Mesenchymal stem cell (in vitro differentiated cells and primary cell): ENCODE measurements around the gene STAB2.

Source experiments
- DNase-seq: peaks from one replicate; pipeline ENCODE4 v3.0.0-alpha.2; 2013
- H2AFZ ChIP-seq: one replicate; pipeline ENCODE4 v1.6.1; 2013; ENCODE audit warnings: low read depth, mild to moderate bottlenecking, control low read depth, inconsistent platforms, low read length, moderate library complexity
- H2AK5ac ChIP-seq: 2 replicates; pipeline ENCODE4 v1.6.1; 2013; ENCODE audit warnings: low read length, moderate library complexity, mild to moderate bottlenecking, inconsistent platforms; ENCODE audit not compliant: severe bottlenecking
- H2BK120ac ChIP-seq: one replicate; pipeline ENCODE4 v1.6.1; 2013; ENCODE audit warnings: low read depth, mild to moderate bottlenecking, inconsistent platforms, low read length, moderate library complexity
- H2BK12ac ChIP-seq, 2 experiments: one replicate each; pipeline ENCODE4 v1.6.1; 2013; ENCODE audit warnings: inconsistent platforms in 2 of 2, low read length in 2 of 2, mild to moderate bottlenecking in 2 of 2, moderate library complexity in 2 of 2, control low read depth in 1 of 2
- H2BK15ac ChIP-seq: one replicate; pipeline ENCODE4 v1.6.1; 2013; ENCODE audit warnings: mild to moderate bottlenecking, low read depth, inconsistent platforms; ENCODE audit not compliant: poor library complexity, severe bottlenecking
- H2BK5ac ChIP-seq: 2 replicates; pipeline ENCODE4 v1.6.1; 2013; ENCODE audit warnings: low read depth, mild to moderate bottlenecking, low read length, control low read depth, inconsistent platforms; ENCODE audit not compliant: poor library complexity, severe bottlenecking
- H3K14ac ChIP-seq, 2 experiments: one replicate each; pipeline ENCODE4 v1.6.1; 2013; ENCODE audit warnings: inconsistent platforms in 2 of 2, low read length in 2 of 2, control low read depth in 1 of 2, mild to moderate bottlenecking in 1 of 2, moderate library complexity in 1 of 2
- H3K18ac ChIP-seq, 2 experiments: one replicate each; pipeline ENCODE4 v1.6.1; 2013; ENCODE audit warnings: inconsistent platforms in 2 of 2, low read length in 2 of 2, control low read depth in 1 of 2, low read depth in 1 of 2, mild to moderate bottlenecking in 1 of 2
- H3K23ac ChIP-seq, 2 experiments: one replicate each; pipeline ENCODE4 v1.6.1; 2013; ENCODE audit warnings: inconsistent platforms in 2 of 2, low read length in 2 of 2, mild to moderate bottlenecking in 2 of 2, moderate library complexity in 2 of 2, control low read depth in 1 of 2
- H3K27ac ChIP-seq: 2 replicates; pipeline ENCODE4 v1.5.1; 2013; ENCODE audit warnings: mild to moderate bottlenecking, moderate library complexity, low read length, control low read depth, inconsistent platforms; ENCODE audit not compliant: poor library complexity, severe bottlenecking
- H3K27me3 ChIP-seq, 2 experiments: 2 replicates each; pipeline versions ENCODE4 v1.6.1 to v1.7.0; 2013; ENCODE audit warnings: low read length in 2 of 2, mild to moderate bottlenecking in 2 of 2, moderate library complexity in 2 of 2, control low read depth in 1 of 2, inconsistent platforms in 1 of 2; ENCODE audit not compliant: control insufficient read depth in 1 of 2, insufficient read depth in 1 of 2
- H3K36me3 ChIP-seq, 2 experiments: 2 replicates each; pipeline versions ENCODE4 v1.6.1 to v1.7.0; 2013; ENCODE audit warnings: low read length in 2 of 2, control low read depth in 1 of 2, inconsistent platforms in 1 of 2, low read depth in 1 of 2, mild to moderate bottlenecking in 1 of 2; ENCODE audit not compliant: insufficient read depth in 2 of 2, control insufficient read depth in 1 of 2
- H3K4ac ChIP-seq, 2 experiments: one replicate each; pipeline ENCODE4 v1.6.1; 2013; ENCODE audit warnings: inconsistent platforms in 2 of 2, low read length in 2 of 2, mild to moderate bottlenecking in 2 of 2, moderate library complexity in 2 of 2, control low read depth in 1 of 2, low read depth in 1 of 2
- H3K4me1 ChIP-seq: 2 replicates; pipeline ENCODE4 v1.6.1; 2013; ENCODE audit warnings: low read depth, low read length, control low read depth; ENCODE audit not compliant: control insufficient read depth, insufficient read depth
- H3K4me2 ChIP-seq: 2 replicates; pipeline ENCODE4 v1.6.1; 2013; ENCODE audit warnings: low read length, mild to moderate bottlenecking, inconsistent platforms; ENCODE audit not compliant: poor library complexity, severe bottlenecking
- H3K4me3 ChIP-seq, 2 experiments: 2 replicates each; pipeline versions ENCODE4 v1.5.1 to v1.7.0; 2013; ENCODE audit warnings: low read length in 2 of 2, mild to moderate bottlenecking in 2 of 2, control low read depth in 1 of 2, low read depth in 1 of 2; ENCODE audit not compliant: insufficient read depth in 1 of 2
- H3K79me1 ChIP-seq: replicated peaks from 2 replicates; pipeline ENCODE4 v1.6.1; 2013; ENCODE audit warnings: mild to moderate bottlenecking, control low read depth, low read length, inconsistent platforms; ENCODE audit not compliant: poor library complexity, severe bottlenecking
- H3K9ac ChIP-seq: 2 replicates; pipeline ENCODE4 v1.7.0; 2013; ENCODE audit warnings: mild to moderate bottlenecking, low read length, moderate library complexity
- H3K9me3 ChIP-seq: 2 replicates; pipeline ENCODE4 v1.7.0; 2013; ENCODE audit warnings: mild to moderate bottlenecking, low read length; ENCODE audit not compliant: control insufficient read depth
- H4K8ac ChIP-seq: one replicate; pipeline ENCODE4 v1.6.1; 2013; ENCODE audit warnings: inconsistent platforms, mild to moderate bottlenecking, low read length, moderate library complexity
- H4K91ac ChIP-seq: one replicate; pipeline ENCODE4 v1.6.1; 2013; ENCODE audit warnings: mild to moderate bottlenecking, low read length, inconsistent platforms
- WGBS: methylation state at CpG from one replicate; pipeline ENCODE4 v1.1.7; 2013; ENCODE audit warnings: mixed read lengths; 5-methylcytosine and 5-hydroxymethylcytosine counted together

STAB2 gene

GRCh38 chr12:103737881-103738280 lies 150.8 kb downstream of the STAB2 start:
- Histone ChIP-seq H2BK15ac (no peak overlapping the region), H3K79me1 (no peaks in the 10 kb centered on the region), H2AFZ (no peak overlapping the region), H2BK120ac (no peak overlapping the region), H3K27me3 (peaks cover 5 to 33% of the 10 kb centered on the region in 2 experiments), H3K27ac (no peak overlapping the region), H4K8ac (no peak overlapping the region), H3K9ac (no peak overlapping the region), H3K23ac (no peak overlapping the region), H3K4me3 (no peak overlapping the region), H3K4me1 (no peaks in the 10 kb centered on the region), H2AK5ac (no peak overlapping the region), H4K91ac (no peak overlapping the region), H2BK12ac (no peak overlapping the region), H3K9me3 (no peaks in the 10 kb centered on the region), H2BK5ac (no peak overlapping the region), H3K36me3 (no peaks in the 10 kb centered on the region), H3K4ac (no peak overlapping the region), H3K14ac (no peak overlapping the region), H3K18ac (no peak overlapping the region), H3K4me2 (no peak overlapping the region)
- no peak for DNase-seq
- WGBS: 40% methylated on average over 1 of the region's 1 CpG

GRCh38 chr12:103742349-103742932 lies 155.4 kb downstream of the STAB2 start:
- H2AFZ ChIP-seq: no peak overlapping the region
- H3K9ac ChIP-seq: no peak overlapping the region
- H3K4me1 ChIP-seq: no peaks in the 10 kb centered on the region
- H4K91ac ChIP-seq: no peak overlapping the region
- no peak overlapping the region for H3K18ac ChIP-seq
- H2BK15ac ChIP-seq: no peak overlapping the region
- H3K27me3 ChIP-seq: peaks cover 0 to 10% of the 10 kb centered on the region in 2 experiments
- H3K14ac ChIP-seq: no peak overlapping the region
- 88% methylated on average over 14 of the region's 15 CpGs for WGBS
- H3K4me2 ChIP-seq: no peak overlapping the region
- no peaks in the 10 kb centered on the region for H3K79me1 ChIP-seq
- H2BK120ac ChIP-seq: no peak overlapping the region
- no peaks in the 10 kb centered on the region for H3K9me3 ChIP-seq
- no peak overlapping the region for H3K4me3 ChIP-seq
- no peak overlapping the region for H4K8ac ChIP-seq
- no peak overlapping the region for H2AK5ac ChIP-seq
- DNase-seq: no peak
- H3K4ac ChIP-seq: no peak overlapping the region
- H3K27ac ChIP-seq: no peak overlapping the region
- H2BK12ac ChIP-seq: no peak overlapping the region
- no peak overlapping the region for H3K23ac ChIP-seq
- H3K36me3 ChIP-seq: no peaks in the 10 kb centered on the region
- no peak overlapping the region for H2BK5ac ChIP-seq

- no peak for DNase-seq
- WGBS: 98% methylated on average over 2 of the region's 3 CpGs
- no peak overlapping the region for H3K14ac ChIP-seq
- H4K8ac ChIP-seq: no peak overlapping the region
- H3K18ac ChIP-seq: no peak overlapping the region
- H3K27me3 ChIP-seq: peaks cover 0 to 10% of the 10 kb centered on the region in 2 experiments
- no peak overlapping the region for H3K27ac ChIP-seq
- no peaks in the 10 kb centered on the region for H3K9me3 ChIP-seq
- no peak overlapping the region for H3K9ac ChIP-seq
- H2BK120ac ChIP-seq: no peak overlapping the region
- H3K23ac ChIP-seq: no peak overlapping the region
- H3K4ac ChIP-seq: no peak overlapping the region
- no peaks in the 10 kb centered on the region for H3K4me1 ChIP-seq
- no peak overlapping the region for H3K4me2 ChIP-seq
- no peak overlapping the region for H2BK15ac ChIP-seq
- no peak overlapping the region for H4K91ac ChIP-seq
- no peak overlapping the region for H2BK12ac ChIP-seq
- H3K36me3 ChIP-seq: no peaks in the 10 kb centered on the region
- H2AK5ac ChIP-seq: no peak overlapping the region
- no peaks in the 10 kb centered on the region for H3K79me1 ChIP-seq
- no peak overlapping the region for H3K4me3 ChIP-seq
- H2BK5ac ChIP-seq: no peak overlapping the region
- H2AFZ ChIP-seq: no peak overlapping the region
These were observed 156.7 kb downstream of the STAB2 start for GRCh38 chr12:103743788-103744187.

- H4K8ac ChIP-seq: no peak overlapping the region
These were observed 158.9 kb downstream of the STAB2 start for GRCh38 chr12:103745962-103746361.

More at GRCh38 chr12:103745962-103746361, 158.9 kb downstream of the STAB2 start:
- Histone ChIP-seq H2AFZ (no peak overlapping the region), H3K23ac (no peak overlapping the region), H3K14ac (no peak overlapping the region), H3K9ac (no peak overlapping the region), H3K36me3 (no peaks in the 10 kb centered on the region), H2AK5ac (no peak overlapping the region), H3K4me1 (no peaks in the 10 kb centered on the region), H3K79me1 (no peaks in the 10 kb centered on the region), H3K18ac (no peak overlapping the region), H3K4me3 (no peak overlapping the region), H3K27ac (no peak overlapping the region), H3K4ac (no peak overlapping the region), H3K4me2 (no peak overlapping the region), H3K9me3 (no peaks in the 10 kb centered on the region), H3K27me3 (peaks cover 0 to 2% of the 10 kb centered on the region in 2 experiments), H2BK12ac (no peak overlapping the region), H2BK15ac (no peak overlapping the region), H2BK120ac (no peak overlapping the region), H2BK5ac (no peak overlapping the region), H4K91ac (no peak overlapping the region)
- WGBS: 93% methylated on average over 1 of the region's 2 CpGs
- DNase-seq: no peak
